SU-DHL-6 (cell line): ENCODE results near the gene MAP2K1.

ENCODE experiments used
- EZH2phosphoT487 ChIP-seq: fragments of 200-600 bp; sonication (generic), shearing (Covaris generic); conservative IDR thresholded peaks from 2 replicates; pipeline ENCODE4 v1.6.1; 2018; ENCODE audit warnings: mild to moderate bottlenecking, antibody characterized with exemption, low read length, moderate library complexity, mixed read lengths
- TF ChIP-seq, protein P1 (sequence below): fragments of 200-600 bp; sonication (generic); IDR thresholded peaks from one replicate; pipeline ENCODE4 v1.5.1; 2017; ENCODE audit warnings: antibody characterized with exemption, mild to moderate bottlenecking, low read length, moderate library complexity; ENCODE audit not compliant: insufficient read depth, poor library complexity, severe bottlenecking

DNA sequence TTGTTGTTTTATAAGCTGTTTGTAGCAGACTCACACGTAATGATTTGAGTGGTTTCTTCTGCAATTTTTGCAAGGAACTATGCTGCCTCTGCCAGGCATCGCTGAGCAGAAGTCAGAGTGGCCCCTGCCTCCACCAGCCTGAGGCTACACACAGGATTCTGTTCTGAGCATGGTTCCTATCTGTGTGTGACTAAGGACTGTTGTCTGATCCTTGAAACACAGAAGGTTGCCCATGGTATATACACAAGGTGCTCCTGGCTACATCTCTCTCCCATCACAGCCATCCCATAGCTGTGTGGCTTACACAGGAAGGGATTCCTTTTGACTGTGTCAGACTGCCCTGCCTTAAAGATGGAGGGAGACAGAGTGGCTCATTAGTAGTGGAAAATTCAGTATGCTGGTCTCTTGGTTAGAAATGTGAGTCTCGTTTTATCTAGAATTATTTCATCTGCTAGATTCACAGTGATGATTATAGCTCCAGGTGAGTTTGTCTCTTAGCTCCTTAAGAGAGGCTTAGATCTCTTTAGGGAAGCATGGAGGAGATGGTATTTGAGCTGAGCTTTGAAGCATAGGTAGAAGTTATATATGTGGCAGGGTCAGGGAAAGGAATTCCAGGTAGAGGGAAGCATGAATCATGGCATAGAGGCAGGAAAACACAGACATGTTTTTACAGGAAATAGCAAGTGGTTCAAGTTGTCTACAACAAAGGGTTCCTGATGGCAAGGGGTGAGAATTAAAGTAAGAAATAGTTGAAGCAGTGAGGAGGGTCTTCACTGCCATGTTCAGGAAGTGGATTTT, 73.3 kb downstream of the MAP2K1 start:
- TF ChIP-seq, protein P1, sequence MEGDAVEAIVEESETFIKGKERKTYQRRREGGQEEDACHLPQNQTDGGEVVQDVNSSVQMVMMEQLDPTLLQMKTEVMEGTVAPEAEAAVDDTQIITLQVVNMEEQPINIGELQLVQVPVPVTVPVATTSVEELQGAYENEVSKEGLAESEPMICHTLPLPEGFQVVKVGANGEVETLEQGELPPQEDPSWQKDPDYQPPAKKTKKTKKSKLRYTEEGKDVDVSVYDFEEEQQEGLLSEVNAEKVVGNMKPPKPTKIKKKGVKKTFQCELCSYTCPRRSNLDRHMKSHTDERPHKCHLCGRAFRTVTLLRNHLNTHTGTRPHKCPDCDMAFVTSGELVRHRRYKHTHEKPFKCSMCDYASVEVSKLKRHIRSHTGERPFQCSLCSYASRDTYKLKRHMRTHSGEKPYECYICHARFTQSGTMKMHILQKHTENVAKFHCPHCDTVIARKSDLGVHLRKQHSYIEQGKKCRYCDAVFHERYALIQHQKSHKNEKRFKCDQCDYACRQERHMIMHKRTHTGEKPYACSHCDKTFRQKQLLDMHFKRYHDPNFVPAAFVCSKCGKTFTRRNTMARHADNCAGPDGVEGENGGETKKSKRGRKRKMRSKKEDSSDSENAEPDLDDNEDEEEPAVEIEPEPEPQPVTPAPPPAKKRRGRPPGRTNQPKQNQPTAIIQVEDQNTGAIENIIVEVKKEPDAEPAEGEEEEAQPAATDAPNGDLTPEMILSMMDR, result no peak
- no peak for TF ChIP-seq EZH2phosphoT487
